GM10266 (cell line): ENCODE measurements around the gene HOXB4.

Source experiments
- DNase-seq: peaks from one replicate; pipeline ENCODE4 v3.0.0; 2012; ENCODE audit errors: extremely low spot score
- TF ChIP-seq, protein P1 (sequence below): IDR thresholded peaks from 2 replicates; pipeline ENCODE4 v1.5.1; 2012; ENCODE audit warnings: mild to moderate bottlenecking, low read depth; ENCODE audit not compliant: control insufficient read depth, insufficient read depth; ENCODE audit errors: missing control alignments

Gene HOXB4

DNA sequence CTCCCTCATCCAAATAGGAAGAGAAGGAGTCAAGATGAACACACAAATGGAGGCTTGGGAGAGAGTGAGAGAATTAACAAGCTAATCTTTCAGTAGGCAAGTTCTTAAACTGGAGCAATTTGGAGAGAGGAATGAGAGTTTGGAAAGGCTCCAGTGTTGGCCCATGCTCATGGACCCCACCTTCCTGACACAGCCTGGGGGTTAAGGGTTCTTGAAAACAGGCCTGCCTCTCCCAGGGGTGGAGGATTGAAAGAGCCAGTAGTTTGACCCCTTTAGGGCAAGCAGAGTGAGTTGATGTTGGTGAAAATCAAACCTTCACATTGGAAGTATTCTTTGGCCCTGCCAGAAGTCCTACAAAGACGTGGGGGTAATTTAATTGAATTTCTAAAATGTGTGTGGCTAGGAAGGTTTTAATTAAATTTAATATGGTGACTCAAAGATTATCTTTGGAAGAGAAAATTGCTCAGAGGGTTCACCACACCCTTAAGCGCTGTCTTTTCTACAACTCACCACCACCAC is 6.1 kb upstream of the HOXB4 start:
- DNase-seq = no peak
- TF ChIP-seq, protein P1, sequence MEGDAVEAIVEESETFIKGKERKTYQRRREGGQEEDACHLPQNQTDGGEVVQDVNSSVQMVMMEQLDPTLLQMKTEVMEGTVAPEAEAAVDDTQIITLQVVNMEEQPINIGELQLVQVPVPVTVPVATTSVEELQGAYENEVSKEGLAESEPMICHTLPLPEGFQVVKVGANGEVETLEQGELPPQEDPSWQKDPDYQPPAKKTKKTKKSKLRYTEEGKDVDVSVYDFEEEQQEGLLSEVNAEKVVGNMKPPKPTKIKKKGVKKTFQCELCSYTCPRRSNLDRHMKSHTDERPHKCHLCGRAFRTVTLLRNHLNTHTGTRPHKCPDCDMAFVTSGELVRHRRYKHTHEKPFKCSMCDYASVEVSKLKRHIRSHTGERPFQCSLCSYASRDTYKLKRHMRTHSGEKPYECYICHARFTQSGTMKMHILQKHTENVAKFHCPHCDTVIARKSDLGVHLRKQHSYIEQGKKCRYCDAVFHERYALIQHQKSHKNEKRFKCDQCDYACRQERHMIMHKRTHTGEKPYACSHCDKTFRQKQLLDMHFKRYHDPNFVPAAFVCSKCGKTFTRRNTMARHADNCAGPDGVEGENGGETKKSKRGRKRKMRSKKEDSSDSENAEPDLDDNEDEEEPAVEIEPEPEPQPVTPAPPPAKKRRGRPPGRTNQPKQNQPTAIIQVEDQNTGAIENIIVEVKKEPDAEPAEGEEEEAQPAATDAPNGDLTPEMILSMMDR = no peak

DNA sequence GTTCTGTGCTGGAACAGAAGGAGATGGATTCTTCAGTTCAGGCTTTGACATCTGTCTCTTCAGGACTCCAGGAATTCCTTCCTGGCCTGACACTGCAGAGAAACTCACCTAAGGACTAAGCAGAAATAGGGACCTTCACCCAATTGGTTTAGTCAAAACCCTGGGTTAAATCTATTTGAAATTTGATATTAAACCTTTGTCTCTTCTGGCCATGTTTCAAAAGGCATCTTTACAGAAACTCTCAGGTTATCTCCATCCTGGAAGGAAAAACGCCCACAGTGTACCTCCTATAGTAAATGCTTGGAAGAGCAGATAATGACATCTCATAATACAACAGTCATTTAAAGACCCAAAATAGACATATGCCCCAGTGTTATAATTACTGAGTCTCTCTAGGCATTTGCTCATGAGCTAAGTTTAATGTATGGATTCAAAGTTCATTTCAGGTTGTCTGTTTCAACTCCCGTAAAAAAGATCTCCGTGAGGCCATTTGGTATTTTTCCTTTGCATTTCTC is 5.6 kb upstream of the HOXB4 start:
- DNase-seq = no peak
- TF ChIP-seq, protein P1 = no peak

DNA sequence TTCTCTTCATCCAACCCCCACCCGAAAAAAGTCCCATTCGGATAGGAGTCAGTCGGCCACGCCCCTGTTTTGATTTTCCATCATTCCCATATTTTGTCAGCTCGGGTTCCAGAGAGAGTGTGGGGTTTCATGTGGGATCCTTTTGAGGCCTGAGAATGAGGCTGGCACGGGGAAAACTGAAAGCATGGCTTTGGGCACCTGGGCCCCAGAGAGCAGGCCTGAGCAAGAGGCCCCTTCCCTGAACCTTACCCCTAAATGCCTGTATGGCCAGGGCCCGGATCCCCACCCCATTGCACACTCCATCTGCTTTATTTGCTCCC is 4.6 kb upstream of the HOXB4 start:
- TF ChIP-seq, protein P1 = no peak
- DNase-seq = no peak

DNA sequence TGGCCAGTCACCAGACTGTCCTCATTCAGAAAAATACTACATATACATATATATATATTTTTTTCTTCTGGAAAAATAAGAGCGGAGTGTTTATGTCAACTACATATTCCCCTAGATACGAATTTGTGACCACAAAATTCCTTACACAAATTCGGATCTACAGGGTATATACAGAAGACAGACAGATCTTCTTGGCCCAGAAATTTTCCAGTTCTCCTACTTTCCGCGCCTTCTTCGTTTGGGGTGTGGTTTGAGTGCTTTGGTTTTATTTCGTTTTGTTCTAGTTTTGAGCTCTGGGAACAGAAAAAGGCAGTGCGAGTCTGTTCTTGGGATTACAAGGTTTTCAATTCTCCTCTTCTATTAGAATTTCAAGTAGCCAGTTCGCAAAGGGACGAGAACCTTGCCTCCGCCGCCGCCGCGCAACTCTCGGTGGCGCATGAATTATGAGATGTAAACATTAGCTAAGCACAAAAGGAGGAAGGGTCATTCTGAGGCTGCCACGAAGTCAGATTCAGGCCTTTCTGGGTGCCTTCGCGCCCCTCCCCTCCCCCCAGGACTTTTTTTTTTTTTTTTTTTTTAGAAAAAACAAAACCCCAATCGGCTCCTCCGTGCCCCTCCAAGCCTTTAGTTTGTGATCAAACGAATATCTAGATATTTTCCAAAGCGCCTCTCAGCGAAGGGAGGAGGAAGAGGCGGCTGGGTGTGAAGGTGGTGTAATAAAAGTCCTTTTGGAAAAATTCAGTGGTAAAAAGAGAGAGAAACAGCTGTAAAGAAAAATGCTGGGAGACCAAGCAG is 1.8 kb upstream of the HOXB4 start:
- TF ChIP-seq, protein P1 = no peak

DNA sequence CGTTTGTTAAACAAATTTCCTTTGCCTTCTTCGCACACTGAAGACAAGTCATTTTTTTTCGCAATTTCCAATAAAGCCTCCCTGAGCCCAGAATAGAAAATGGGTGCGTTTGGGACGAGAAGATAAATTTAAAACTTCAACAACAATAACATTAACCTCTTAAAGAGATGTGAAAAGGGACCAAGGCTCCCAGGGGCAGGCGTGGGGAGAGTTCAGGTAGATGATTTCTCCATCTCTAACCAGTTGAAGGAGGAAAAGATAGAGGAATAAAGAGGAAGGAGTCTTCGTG is 1.3 kb upstream of the HOXB4 start:
- DNase-seq = no peak

More for the DNA sequence above, 1.8 kb upstream of the HOXB4 start:
- no peak for DNase-seq

DNA sequence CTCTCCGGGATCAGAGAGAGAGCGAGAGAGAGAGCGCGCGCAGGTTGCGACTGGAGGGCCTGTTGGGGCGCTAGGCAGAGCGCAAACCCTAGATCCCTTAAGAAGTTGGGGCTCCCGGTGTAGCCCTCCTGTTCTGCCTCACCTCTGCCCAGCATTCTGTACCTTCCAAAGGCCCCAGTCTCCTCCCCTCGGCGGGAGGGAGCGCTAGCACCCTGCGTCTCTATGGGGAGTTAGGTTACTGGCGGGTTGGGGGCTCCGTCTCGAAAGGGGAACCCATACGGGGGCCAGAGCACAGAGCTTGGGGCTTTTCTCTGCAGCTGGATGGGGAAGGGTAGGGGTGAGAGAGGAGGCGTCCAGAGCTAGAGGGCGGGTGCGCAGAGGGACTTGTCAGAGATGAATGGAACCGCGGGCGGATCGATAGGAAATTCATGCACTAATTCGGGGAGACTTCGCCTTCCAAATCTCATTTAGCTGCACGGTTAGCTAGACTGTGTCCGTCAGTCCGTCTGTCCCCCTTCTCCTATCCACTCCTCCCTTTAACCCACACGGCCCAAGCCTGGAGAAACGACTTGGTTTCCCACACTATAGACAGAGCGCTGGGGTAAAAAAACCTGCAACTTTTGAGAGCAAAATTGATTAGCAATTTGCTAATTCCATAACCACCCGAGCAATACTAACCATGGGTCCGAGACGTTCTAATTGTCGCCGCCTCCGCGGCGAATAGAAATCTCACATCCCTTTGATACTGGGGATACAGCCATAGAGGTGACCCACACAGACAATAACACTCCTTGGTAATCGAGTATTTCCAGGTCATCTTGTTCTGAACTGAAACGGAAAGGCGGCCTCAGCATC is 693 bp upstream of the HOXB4 start:
- TF ChIP-seq, protein P1 = no peak
- no peak for DNase-seq

More for the DNA sequence above, 1.3 kb upstream of the HOXB4 start:
- TF ChIP-seq, protein P1 = no peak
